Esophagus muscularis mucosa (tissue), 4 donors: ENCODE measurements around the gene KLK11. TPM values are rescaled to one million over a fixed set of nuclear protein-coding genes. Genes with fewer than 3 reads are reported as not detected.

ENCODE experiments used
- DNase-seq: peaks from one replicate; pipeline ENCODE4 v3.0.0-alpha.2; 2017; ENCODE audit errors: extremely low spot score
- H3K27ac ChIP-seq, 4 donors: fragments of 200-600 bp; sonication (generic); replicated peaks in 1 of 4; 1 replicate in 3 of 4; 2 replicates in 1 of 4; pipeline ENCODE4 v1.5.1; 2016 to 2019; ENCODE audit warnings: mild to moderate bottlenecking in 1 of 4
- H3K27me3 ChIP-seq, 4 donors: fragments of 200-600 bp; sonication (generic); one replicate each; pipeline versions ENCODE4 v1.5.1 to v1.6.0; 2016 to 2019
- H3K36me3 ChIP-seq, 4 donors: fragments of 200-600 bp; sonication (generic); one replicate each; pipeline ENCODE4 v1.5.1; 2016 to 2019
- H3K4me1 ChIP-seq, 4 donors: fragments of 200-600 bp; sonication (generic); one replicate each; pipeline ENCODE4 v1.5.1; 2016 to 2019
- H3K4me3 ChIP-seq, 4 donors: fragments of 200-600 bp; sonication (generic); 1 replicate in 2 of 4; 2 replicates in 2 of 4; pipeline ENCODE4 v1.5.1; 2016 to 2019; ENCODE audit warnings: mild to moderate bottlenecking in 4 of 4, moderate library complexity in 1 of 4
- H3K9me3 ChIP-seq, 4 donors: fragments of 200-600 bp; sonication (generic); 1 replicate in 3 of 4; 2 replicates in 1 of 4; pipeline ENCODE4 v1.5.1; 2016 to 2019
- EP300 ChIP-seq: sonication (generic); formaldehyde crosslinking; IDR thresholded peaks from one replicate; pipeline ENCODE4 v1.6.1; 2017; ENCODE audit warnings: antibody characterized with exemption
- POLR2A ChIP-seq: fragments of 450-650 bp; IDR thresholded peaks from one replicate; pipeline ENCODE4 v1.6.1; 2017; ENCODE audit warnings: antibody characterized with exemption, moderate library complexity, mild to moderate bottlenecking, low read depth
- POLR2AphosphoS5 ChIP-seq, 2 donors: sonication (generic); formaldehyde crosslinking; IDR thresholded peaks; one replicate each; pipeline ENCODE4 v1.6.1; 2017; ENCODE audit warnings: antibody characterized with exemption in 2 of 2
- WGBS: methylation state at CpG from one replicate; pipeline ENCODE4 v1.1.5; 2018; 5-methylcytosine and 5-hydroxymethylcytosine counted together
- intact Hi-C: fragments of 100-400 bp; cut with DNase I; formaldehyde crosslinking; loops from one replicate; pipeline ENCODE4 v1.15.1; 2023
- total RNA-seq, 4 donors: library from RNA; depleted of rRNA; stranded (reverse); fragments of >200 nt; gene quantifications; one replicate each; pipeline versions ENCODE4 v1.1.0 to v1.2.1, GENCODE V29; 2016
- TF ChIP-seq, protein P1 (sequence below), 3 experiments: fragments of 200-600 bp in 2 of 3; fragments of 450-650 bp in 1 of 3; sonication (generic) in 2 of 3; IDR thresholded peaks; one replicate each; pipeline ENCODE4 v1.5.1; 2017 to 2019; ENCODE audit warnings: antibody characterized with exemption in 3 of 3, mild to moderate bottlenecking in 2 of 3, moderate library complexity in 1 of 3

KLK11 gene
- total RNA-seq, 4 donors from 2014 or later, result not detected

DNA sequence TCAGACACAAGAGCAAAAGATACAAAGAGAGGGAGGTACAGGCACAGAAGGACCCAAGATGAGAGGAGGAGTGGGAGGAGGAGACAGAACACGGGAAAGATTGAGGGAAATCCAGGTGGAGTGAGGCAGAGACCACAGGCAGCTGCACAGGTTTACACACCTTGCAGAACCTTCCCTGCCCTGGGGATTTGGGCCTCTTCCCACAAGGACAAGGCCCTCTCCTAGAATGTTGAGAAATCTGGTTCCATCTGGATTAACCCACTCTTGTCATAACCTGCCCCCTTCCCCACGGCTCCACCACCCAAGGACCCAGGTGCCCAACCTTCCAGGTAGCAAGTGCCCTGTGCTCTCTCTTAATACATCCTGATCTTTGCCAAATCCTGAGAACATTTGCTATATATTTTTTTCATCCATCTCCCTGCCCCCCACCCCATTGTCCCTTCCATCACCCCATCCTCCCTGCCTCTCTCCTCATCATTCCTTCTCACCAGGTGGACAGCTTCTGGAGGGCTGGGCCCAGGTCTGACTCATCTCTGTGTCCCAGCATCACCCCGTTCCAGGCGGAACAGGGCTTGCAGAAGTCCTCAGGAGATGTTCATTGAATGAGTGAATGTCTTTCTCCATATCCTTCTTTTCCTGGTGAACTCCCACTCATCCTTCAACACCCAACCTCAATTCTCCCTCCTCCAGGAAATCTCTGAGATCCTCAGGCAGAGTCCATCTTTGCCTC, 16.2 kb downstream of the KLK11 start:
- H3K9me3 ChIP-seq, result no peaks in the 10 kb centered on the region
- WGBS, result 77% methylated on average over 4 of the region's 4 CpGs
- H3K4me1 ChIP-seq, result no peaks in the 10 kb centered on the region
- intact Hi-C loops, result no loop called here
- no peak overlapping the region for H3K4me3 ChIP-seq
- no peaks in the 10 kb centered on the region for H3K36me3 ChIP-seq
- H3K27ac ChIP-seq, result no peak overlapping the region
- peaks cover 0 to 83% (median 0%) of the 10 kb centered on the region in 4 donors for H3K27me3 ChIP-seq
- TF ChIP-seq EP300, result no peak
- TF ChIP-seq POLR2AphosphoS5 (IDR thresholded peaks at IDR 0.05), result no peak
- TF ChIP-seq, protein P1, sequence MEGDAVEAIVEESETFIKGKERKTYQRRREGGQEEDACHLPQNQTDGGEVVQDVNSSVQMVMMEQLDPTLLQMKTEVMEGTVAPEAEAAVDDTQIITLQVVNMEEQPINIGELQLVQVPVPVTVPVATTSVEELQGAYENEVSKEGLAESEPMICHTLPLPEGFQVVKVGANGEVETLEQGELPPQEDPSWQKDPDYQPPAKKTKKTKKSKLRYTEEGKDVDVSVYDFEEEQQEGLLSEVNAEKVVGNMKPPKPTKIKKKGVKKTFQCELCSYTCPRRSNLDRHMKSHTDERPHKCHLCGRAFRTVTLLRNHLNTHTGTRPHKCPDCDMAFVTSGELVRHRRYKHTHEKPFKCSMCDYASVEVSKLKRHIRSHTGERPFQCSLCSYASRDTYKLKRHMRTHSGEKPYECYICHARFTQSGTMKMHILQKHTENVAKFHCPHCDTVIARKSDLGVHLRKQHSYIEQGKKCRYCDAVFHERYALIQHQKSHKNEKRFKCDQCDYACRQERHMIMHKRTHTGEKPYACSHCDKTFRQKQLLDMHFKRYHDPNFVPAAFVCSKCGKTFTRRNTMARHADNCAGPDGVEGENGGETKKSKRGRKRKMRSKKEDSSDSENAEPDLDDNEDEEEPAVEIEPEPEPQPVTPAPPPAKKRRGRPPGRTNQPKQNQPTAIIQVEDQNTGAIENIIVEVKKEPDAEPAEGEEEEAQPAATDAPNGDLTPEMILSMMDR (IDR thresholded peaks at IDR 0.05), result no peak
- TF ChIP-seq POLR2A, result no peak
- no peak for DNase-seq

- Histone ChIP-seq H3K9me3 (no peaks in the 10 kb centered on the region), H3K36me3 (no peaks in the 10 kb centered on the region), H3K4me3 (no peak overlapping the region), H3K4me1 (no peaks in the 10 kb centered on the region), H3K27me3 (peaks cover 0 to 83% (median 0%) of the 10 kb centered on the region in 4 donors), H3K27ac (no peak overlapping the region)
- no peak for DNase-seq
- intact Hi-C loops, result no loop called here
- WGBS, result 69% methylated on average over 14 of the region's 19 CpGs
- TF ChIP-seq POLR2AphosphoS5 (IDR thresholded peaks at IDR 0.05), result no peak
- TF ChIP-seq POLR2A, result no peak
- no peak for TF ChIP-seq EP300
- TF ChIP-seq, protein P1 (IDR thresholded peaks at IDR 0.05), result no peak
Measured at GRCh38 chr19:51009061-51009891, 17.1 kb downstream of the KLK11 start.

DNA sequence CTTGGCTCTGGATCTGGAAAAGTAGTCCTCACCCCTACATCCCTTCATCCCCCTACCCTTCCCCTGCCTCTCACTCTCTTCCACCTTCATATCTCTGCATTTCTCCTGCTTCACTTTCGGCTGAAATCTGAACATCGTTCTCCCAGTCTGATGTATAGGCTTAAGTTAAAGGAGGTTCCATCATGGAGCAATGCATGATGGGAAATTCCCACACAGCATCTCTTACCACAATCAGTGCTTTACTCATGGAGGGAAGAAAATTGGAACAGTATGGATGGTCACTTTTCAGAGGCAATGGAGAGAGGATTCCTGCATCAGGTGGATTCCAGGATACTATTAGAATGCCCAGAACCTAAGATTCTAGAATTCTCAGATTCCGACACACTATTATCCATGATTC, 18.9 kb downstream of the KLK11 start:
- Histone ChIP-seq H3K36me3 (no peaks in the 10 kb centered on the region), H3K27me3 (peaks cover 0 to 83% (median 4%) of the 10 kb centered on the region in 4 donors), H3K4me3 (no peak overlapping the region), H3K27ac (no peak overlapping the region), H3K4me1 (no peaks in the 10 kb centered on the region), H3K9me3 (no peaks in the 10 kb centered on the region)
- TF ChIP-seq, protein P1 (IDR thresholded peaks at IDR 0.05), result no peak
- TF ChIP-seq POLR2AphosphoS5 (IDR thresholded peaks at IDR 0.05) (no peak), POLR2A (no peak), EP300 (no peak)
- DNase-seq, result no peak
- WGBS, result 63% methylated on average over 3 of the region's 3 CpGs
- intact Hi-C loops, result no loop called here

DNA sequence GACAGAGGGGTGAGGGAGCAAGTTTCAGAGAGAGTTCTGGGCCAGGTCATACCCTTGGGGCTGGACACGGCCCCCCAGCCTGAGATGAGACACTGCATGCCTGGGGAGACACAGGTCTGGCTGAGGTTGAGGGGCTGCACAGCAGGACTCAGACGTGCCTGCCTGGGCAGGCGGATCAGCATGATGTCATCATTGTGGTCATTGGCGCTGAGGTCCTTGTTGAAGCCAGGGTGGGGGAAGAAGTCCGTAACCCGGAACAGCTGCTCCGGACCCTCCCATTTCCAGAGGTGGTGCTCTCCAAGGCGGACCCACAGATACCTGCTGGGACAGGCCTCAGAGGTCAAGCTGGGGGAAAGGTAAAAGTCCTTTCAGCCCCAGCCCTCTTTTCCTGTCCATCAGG, 20.0 kb downstream of the KLK11 start:
- no peaks in the 10 kb centered on the region for H3K36me3 ChIP-seq
- no peak overlapping the region for H3K27ac ChIP-seq
- no peak for DNase-seq
- no peaks in the 10 kb centered on the region for H3K4me1 ChIP-seq
- H3K9me3 ChIP-seq, result no peaks in the 10 kb centered on the region
- TF ChIP-seq POLR2A (no peak), EP300 (no peak), POLR2AphosphoS5 (IDR thresholded peaks at IDR 0.05) (no peak)
- TF ChIP-seq, protein P1 (IDR thresholded peaks at IDR 0.05), result no peak
- H3K27me3 ChIP-seq, result peaks cover 0 to 85% (median 10%) of the 10 kb centered on the region in 4 donors
- 62% methylated on average over 4 of the region's 8 CpGs for WGBS
- intact Hi-C loops, result no loop called here
- H3K4me3 ChIP-seq, result no peak overlapping the region
